Activated CD4-positive, CD25-positive, alpha-beta regulatory T cell treated with anti-CD3 and anti-CD28 coated beads, Interleukin-2, amount 50 U/mL, for 72 hours (primary cell): ENCODE measurements around the gene NAB2.
A peak's percentile ranks its signal among the peaks of the same experiment; 100 is the strongest.
"Not testable (repeated sequence)": the region's sequence is repeated elsewhere in the genome, so short reads cannot be mapped to it uniquely, and the experiment has no call there.

Experiments
- DNase-seq: peaks from one replicate; pipeline ENCODE4 v3.0.0; 2021

Gene NAB2, protein sequence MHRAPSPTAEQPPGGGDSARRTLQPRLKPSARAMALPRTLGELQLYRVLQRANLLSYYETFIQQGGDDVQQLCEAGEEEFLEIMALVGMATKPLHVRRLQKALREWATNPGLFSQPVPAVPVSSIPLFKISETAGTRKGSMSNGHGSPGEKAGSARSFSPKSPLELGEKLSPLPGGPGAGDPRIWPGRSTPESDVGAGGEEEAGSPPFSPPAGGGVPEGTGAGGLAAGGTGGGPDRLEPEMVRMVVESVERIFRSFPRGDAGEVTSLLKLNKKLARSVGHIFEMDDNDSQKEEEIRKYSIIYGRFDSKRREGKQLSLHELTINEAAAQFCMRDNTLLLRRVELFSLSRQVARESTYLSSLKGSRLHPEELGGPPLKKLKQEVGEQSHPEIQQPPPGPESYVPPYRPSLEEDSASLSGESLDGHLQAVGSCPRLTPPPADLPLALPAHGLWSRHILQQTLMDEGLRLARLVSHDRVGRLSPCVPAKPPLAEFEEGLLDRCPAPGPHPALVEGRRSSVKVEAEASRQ

GRCh38 chr12:57088354-57089270, at the start of gene NAB2:
Gene NAB2 (plus strand): TSS chr12:57089114. CDS start chr12:57089272, 158 bp downstream.
- peak; percentile 85 for DNase-seq

DNA sequence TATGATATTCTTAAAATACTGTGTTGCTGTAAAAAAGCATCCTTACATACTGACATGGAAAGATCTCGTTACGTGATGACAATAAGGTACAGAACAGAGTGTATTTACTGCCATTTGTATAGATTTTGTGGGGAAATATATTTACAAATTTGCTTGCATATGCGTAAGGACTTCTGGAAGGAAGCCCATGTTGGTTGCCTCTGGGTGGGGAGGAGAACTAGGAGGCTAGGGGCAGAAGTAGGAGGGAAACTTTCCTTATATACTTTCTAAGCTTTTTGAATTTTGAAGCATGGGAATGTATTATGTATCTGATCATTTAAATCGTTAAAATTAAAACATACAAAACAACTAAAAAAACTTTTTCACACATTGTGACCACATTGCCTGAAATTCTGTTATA, 48.7 kb upstream of the NAB2 start:
- no peak for DNase-seq

- DNase-seq, result no peak
Measured at GRCh38 chr12:57040750-57041149, 48.2 kb upstream of the NAB2 start.

DNA sequence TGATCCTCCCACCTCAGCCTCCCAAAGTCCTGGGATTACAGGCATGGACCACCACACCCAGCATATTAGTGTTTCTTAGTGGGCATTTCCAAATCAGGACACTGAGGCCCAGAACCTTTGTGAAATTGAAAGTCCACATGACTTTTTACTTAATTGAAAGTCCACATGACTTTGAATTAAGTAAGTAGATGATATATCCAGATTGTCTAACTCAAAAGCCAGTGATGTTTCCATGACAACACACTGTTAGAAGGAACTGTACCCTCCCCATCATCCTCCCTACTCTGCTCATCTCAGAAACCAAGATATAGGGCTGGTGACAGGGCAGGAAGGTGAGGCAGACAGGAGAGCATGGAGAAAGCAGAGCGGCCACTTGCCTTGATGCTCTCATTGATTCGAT, 46.2 kb upstream of the NAB2 start:
- no peak for DNase-seq

- DNase-seq, result no peak
Measured at GRCh38 chr12:57044468-57044867, 44.4 kb upstream of the NAB2 start.

DNA sequence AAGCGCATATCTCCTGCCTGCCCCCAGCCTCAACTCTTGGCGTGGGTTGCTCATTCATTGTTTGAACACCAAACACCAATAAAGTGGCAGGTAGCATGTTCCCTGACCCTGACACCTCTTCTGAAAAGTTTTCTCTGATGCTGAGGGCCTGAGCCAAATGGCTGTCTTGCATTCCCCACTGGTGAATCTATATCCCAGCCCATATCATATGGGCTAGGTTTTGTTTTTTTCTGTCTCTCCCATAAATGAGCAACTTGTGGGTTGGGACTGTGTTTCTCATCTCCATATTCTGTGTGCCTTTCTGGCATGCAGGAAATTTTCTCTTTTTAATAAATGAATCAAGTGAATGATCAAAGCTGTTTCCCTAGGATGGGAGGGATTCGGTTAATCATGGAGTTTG, 44.0 kb upstream of the NAB2 start:
- DNase-seq, result no peak

DNA sequence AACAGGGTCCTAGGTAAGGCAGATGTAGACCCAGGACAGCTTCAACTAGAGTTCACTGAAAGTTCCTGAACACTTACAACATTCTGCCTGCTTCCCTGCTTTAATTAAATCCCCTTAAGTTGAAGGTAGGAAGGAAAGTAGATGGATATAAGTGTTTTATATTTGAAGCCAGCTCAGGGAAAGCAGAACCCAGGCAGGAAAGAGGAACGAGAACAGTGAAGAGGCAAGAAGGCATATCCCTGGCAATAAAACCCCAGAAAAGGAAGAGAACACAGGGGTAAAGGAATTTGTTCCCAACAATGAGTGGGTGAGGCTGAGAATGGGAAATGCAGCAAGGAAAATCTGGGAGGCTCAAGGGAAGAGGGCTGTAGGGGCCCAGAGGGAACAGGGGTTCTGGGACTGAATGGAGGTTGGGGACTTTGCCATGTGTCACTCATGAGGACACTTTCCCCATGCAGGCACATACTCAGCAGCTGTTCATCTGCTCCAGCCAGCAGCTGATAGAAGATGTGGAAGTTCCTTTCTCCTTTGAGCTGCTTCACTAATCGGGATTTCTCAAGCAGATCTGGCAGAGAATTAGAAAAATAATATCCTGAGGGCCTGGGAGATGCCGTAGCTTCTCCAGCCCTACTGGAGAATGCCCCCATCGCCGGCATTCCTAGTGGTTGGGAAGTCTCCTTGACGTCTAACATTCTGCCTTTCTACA, 42.7 kb upstream of the NAB2 start:
- no peak for DNase-seq

GRCh38 chr12:57046947-57047890, 41.7 kb upstream of the NAB2 start:
- DNase-seq, result peak; percentile 56

DNA sequence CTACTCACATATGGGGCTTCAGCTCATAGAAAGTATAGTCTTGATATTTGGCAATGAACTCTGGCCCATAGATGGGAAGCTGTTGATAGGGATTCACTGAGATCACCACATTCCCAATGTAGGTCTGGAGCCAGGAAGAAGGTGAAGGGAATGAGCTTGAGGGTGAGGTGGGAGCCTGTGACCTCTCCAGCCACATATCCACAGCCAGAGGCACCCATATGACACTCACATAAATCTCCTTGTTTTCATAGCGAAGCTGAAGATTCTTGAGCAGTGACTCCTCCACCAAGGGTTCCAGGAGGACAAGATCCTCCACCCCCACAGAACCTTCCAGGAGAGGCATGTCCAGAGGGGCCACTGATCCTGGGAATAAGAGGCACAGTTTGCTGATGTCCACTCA, 40.9 kb upstream of the NAB2 start:
- no peak for DNase-seq

- DNase-seq, result no peak
Measured at GRCh38 chr12:57048423-57049118, 40.3 kb upstream of the NAB2 start.

DNA sequence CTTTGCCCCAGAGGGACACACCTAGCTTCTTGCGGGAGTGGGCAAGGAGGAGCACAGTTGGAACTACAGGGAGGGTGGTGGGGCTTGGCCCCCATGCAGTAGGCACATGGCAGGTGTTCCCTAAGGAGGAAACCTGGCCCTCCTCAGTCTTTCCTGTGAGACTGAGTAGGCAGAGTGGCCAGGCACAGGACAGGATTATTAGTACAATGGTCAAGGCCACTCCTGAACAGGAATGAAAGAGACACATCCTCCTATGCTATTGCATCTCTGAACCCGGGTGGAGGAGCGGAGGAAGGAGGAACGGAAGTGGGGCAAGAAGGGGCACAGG, 39.8 kb upstream of the NAB2 start:
- DNase-seq, result no peak

DNA sequence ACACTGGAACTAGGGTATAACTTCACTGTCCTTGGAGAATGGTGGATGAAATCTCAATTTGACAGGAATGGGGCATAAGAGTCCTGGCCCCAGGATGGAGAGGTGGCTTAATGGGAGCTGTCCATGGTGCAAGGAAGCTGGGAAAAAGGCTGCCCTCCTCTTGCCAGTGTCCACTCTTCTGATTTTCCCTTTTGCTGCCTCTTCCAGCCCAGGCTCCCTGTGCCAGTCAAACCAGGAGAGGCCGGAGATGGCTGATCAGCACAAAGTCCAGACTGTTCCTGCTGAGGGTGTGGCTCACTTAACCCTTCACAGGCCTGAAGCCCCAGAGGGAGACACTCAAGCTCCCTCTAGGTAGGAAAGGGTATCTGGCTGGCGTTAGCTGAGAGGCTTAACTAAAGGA, 39.0 kb upstream of the NAB2 start, which contains the start of gene MYO1A:
MYO1A (minus strand) TSS at position 240 of the 400 bp plus-strand sequence. CDS start 1,806 bp downstream, outside the sequence.
- DNase-seq, result no peak

DNA sequence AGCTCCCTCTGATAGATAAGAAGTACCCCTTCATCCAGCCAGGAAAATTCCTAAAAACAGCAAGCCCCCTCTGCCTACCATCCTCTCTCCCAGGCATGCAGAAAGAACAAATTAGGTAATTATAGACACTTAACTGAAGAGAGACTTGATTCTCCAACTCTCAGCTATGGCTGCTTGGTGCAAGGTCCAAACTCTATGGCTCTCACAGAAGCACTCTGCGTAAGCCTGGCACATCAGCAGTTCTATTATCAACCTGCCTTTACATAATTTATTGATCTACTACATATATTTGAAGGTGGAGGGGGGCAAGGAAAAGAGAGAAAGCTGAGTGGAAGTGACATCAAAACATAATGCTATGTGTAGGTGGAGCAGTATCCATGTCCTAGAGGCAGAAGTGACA, 37.9 kb upstream of the NAB2 start:
- DNase-seq, result no peak

DNA sequence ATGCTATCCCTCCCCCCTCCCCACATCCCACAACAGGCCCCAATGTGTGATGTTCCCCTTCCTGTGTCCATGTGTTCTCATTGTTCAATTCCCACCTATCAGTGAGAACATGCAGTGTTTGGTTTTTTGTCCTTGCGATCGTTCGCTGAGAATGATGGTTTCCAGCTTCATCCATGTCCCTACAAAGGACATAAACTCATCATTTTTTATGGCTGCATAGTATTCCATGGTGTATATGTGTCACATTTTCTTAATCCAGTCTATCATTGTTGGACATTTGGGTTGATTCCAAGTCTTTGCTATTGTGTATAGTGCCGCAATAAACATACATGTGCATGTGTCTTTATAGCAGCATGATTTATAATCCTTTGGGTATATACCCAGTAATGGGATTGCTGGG, 35.8 kb upstream of the NAB2 start:
- not testable (repeated sequence) for DNase-seq

GRCh38 chr12:57053901-57054300, 35.0 kb upstream of the NAB2 start:
- not testable (repeated sequence) for DNase-seq

GRCh38 chr12:57055824-57056223, 33.1 kb upstream of the NAB2 start:
- no peak for DNase-seq

- DNase-seq, result no peak
Measured at GRCh38 chr12:57057067-57057751, 31.7 kb upstream of the NAB2 start.

- DNase-seq, result no peak
Measured at GRCh38 chr12:57058454-57058853, 30.5 kb upstream of the NAB2 start.

DNA sequence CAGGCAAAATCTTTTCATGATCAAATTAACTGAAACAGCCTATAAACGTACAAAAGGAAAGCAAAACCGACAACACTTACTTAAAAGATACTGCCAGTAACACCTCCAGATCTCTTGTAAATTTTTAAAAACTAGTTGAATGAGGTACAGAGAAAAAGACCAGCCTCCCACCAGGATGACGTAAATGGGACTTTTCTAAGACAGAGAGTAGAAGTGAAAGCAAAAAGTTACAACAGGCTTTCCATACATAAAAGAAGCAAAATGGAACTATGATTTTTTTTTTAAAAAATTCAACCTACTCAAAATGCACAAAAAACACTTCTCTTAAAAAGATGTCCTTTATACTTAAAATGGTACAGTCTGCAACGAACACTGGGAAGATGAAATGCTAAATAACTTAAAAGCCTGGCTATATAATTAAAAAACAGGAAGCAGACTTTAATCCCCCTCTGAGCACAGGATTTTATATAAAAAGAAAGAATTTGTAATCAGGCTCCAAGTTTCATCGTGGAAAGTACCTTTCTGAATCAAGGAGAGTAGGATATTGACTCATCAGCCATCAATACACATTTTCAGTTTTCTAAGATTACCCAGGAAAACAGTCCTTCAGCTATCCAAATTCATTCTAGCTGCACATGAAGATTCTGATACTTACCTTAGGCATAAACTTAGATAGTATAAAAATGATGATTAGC, 24.8 kb upstream of the NAB2 start:
- no peak for DNase-seq

DNA sequence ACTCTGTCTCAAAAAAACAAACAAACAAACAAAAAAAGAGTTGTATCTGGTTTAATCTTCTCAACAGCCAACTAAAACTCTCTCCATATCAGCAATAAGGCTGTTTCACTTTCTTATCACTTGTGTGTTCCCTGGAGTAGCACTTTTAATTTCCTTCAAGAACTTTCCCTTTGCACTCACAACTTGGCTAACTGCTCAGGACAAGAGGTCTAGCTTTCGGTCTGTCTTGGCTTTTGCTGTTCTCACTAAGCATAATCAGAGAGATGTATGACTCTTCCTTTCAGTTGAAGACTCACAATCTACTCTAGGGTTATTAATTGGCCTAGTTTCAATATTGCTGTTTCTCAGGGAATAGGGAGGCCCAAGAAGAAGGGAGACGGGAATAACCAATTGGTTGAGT, 22.7 kb upstream of the NAB2 start:
- no peak for DNase-seq
